ENCODE results near the gene CAMTA1. TPM values are rescaled to one million over a fixed set of nuclear protein-coding genes. Genes with fewer than 3 reads are reported as not detected.

CAMTA1 gene
- polyA plus RNA-seq, 1 of the 3 experiments (the other 2 are of a cell fraction) = 63.1 TPM

DNA sequence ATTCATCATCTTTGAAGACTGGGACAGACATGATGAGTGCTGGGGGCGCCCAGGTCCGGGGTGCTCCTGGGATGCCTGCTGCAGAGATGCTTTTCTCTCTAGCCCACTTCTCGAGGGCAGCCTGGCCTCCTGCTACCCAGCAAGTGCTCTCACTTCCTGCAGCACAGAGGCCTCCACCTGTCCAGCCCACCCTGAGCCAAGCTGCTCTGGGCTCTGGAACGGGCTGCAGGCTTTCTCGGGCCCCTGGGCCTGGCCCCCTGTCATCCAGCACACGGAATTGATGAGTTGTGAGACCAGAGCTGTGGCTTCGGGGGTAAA lies 516.4 kb downstream of the CAMTA1 start:
- Histone ChIP-seq H3K79me2 (ENCODE audit: insufficient read depth) (no peaks in the 10 kb centered on the region), H3K4me1 (ENCODE audit: control insufficient read depth in 1 of 2, insufficient read depth in 2 of 2, low read depth in 1 of 2, low read length in 1 of 2) (peaks cover 18 to 29% of the 10 kb centered on the region in 2 experiments; a peak in 3 of 4 replicates), H2AFZ (ENCODE audit: low read depth) (peak overlapping the region; percentile 63; the same call in 1 of the 2 replicates), H3K9ac (no peak overlapping the region), H3K4me3 (ENCODE audit: low read depth in 2 of 2, low read length in 1 of 2) (no peak overlapping the region), H3K27me3 (ENCODE audit: insufficient read depth) (no peaks in the 10 kb centered on the region), H3F3A (replicated peaks; ENCODE audit: insufficient read depth) (peaks cover 37% of the 10 kb centered on the region), H4K20me1 (ENCODE audit: insufficient read depth) (no peaks in the 10 kb centered on the region), H3K27ac (ENCODE audit: low read depth in 2 of 2, low read length in 1 of 2) (peak overlapping the region in 1 of 2 experiments; percentile 100; a peak in 2 of 4 replicates), H3K9me3 (0 out of 2 replicates have a peak, but pooled peaks cover 4% of the 10 kb centered on the region), H3K9me2 (no peaks in the 10 kb centered on the region), H3K36me3 (replicated peaks in 1 of 2; ENCODE audit: control insufficient read depth in 1 of 2, insufficient read depth in 2 of 2, low read length in 1 of 2) (no peaks in the 10 kb centered on the region), H3K4me2 (no peak overlapping the region)
- POLR2A ChIA-PET = no interaction called here
- no peak for DNase-seq
- 90% methylated on average over 2 of the region's 7 CpGs for WGBS (ENCODE audit: low lambda C conversion rate)
- CTCF ChIA-PET = interaction anchor here (0.8 to 1.8 kb wide), 2 partner anchors 12 to 213 kb away, joined by 3 to 8 read pairs; no protein-coding TSS in a partner anchor
- TF ChIP-seq, protein P1, sequence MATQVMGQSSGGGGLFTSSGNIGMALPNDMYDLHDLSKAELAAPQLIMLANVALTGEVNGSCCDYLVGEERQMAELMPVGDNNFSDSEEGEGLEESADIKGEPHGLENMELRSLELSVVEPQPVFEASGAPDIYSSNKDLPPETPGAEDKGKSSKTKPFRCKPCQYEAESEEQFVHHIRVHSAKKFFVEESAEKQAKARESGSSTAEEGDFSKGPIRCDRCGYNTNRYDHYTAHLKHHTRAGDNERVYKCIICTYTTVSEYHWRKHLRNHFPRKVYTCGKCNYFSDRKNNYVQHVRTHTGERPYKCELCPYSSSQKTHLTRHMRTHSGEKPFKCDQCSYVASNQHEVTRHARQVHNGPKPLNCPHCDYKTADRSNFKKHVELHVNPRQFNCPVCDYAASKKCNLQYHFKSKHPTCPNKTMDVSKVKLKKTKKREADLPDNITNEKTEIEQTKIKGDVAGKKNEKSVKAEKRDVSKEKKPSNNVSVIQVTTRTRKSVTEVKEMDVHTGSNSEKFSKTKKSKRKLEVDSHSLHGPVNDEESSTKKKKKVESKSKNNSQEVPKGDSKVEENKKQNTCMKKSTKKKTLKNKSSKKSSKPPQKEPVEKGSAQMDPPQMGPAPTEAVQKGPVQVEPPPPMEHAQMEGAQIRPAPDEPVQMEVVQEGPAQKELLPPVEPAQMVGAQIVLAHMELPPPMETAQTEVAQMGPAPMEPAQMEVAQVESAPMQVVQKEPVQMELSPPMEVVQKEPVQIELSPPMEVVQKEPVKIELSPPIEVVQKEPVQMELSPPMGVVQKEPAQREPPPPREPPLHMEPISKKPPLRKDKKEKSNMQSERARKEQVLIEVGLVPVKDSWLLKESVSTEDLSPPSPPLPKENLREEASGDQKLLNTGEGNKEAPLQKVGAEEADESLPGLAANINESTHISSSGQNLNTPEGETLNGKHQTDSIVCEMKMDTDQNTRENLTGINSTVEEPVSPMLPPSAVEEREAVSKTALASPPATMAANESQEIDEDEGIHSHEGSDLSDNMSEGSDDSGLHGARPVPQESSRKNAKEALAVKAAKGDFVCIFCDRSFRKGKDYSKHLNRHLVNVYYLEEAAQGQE (IDR thresholded peaks at IDR 0.05; ENCODE audit: low read depth, low read length) = no peak
- TF ChIP-seq MEF2A (IDR thresholded peaks at IDR 0.05; ENCODE audit: borderline replicate concordance, low read depth) = no peak
- no peak for TF ChIP-seq ZBTB33 (IDR thresholded peaks at IDR 0.05; ENCODE audit: borderline replicate concordance, low read depth)
- no peak for TF ChIP-seq RAD21 (IDR thresholded peaks at IDR 0.05; ENCODE audit: low read length)
- no peak for TF ChIP-seq TCF12 (IDR thresholded peaks at IDR 0.05)
- TF ChIP-seq ELF1 (IDR thresholded peaks at IDR 0.05) = no peak
- no peak for TF ChIP-seq USF1 (IDR thresholded peaks at IDR 0.05; ENCODE audit: borderline replicate concordance, low read depth)
- no peak for TF ChIP-seq FOSL2 (IDR thresholded peaks at IDR 0.05; ENCODE audit: borderline replicate concordance, low read depth)
- no peak for TF ChIP-seq EP300 (IDR thresholded peaks at IDR 0.05; ENCODE audit: borderline replicate concordance in 1 of 2, low read depth in 1 of 2, low read length in 1 of 2)
- no peak for TF ChIP-seq JUND (IDR thresholded peaks at IDR 0.05)
- no peak for TF ChIP-seq TEAD4 (IDR thresholded peaks at IDR 0.05; ENCODE audit: borderline replicate concordance, insufficient read depth)
- no peak for TF ChIP-seq GATA2 (CRISPR knock-in tag; IDR thresholded peaks at IDR 0.05)
- no peak for TF ChIP-seq PBX3 (IDR thresholded peaks at IDR 0.05)
- no peak for TF ChIP-seq FOXJ3 (CRISPR knock-in tag; IDR thresholded peaks at IDR 0.05)
- TF ChIP-seq YY1 (IDR thresholded peaks at IDR 0.05; ENCODE audit: low read depth) = no peak
- no peak for TF ChIP-seq GABPA (IDR thresholded peaks at IDR 0.05; ENCODE audit: low read depth)
- TF ChIP-seq MXI1 (IDR thresholded peaks at IDR 0.05; ENCODE audit: low read depth, low read length) = no peak
- TF ChIP-seq RCOR1 (IDR thresholded peaks at IDR 0.05; ENCODE audit: low read length) = no peak
- no peak for TF ChIP-seq TAF1 (IDR thresholded peaks at IDR 0.05; ENCODE audit: borderline replicate concordance, low read depth, low read length)
- no peak for TF ChIP-seq NRF1 (IDR thresholded peaks at IDR 0.05; ENCODE audit: low read depth, low read length)
